ENCODE results near the gene SP8.

The SP8 gene

DNA sequence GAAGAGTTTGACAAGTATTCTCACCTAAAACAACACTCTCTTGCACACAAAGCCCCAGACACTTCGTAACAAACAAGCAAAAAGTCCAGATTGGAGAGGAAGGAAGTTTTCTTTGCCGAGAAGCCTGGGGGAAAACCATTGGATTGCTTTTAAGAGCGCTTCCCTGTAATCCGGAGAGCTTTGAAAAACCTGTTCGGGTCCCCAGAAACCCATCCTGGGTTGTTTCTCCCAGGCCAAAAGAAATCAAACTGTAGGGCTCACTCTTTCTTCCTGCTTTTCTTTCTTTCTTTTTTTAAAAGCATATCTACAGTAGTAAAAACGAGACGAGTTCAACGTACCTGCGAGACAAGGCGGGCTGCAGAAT is 655 bp downstream of the SP8 start:
- TF ChIP-seq Cebpa-rat (IDR thresholded peaks at IDR 0.05): no peak
- Histone ChIP-seq H3K36me3 (no peaks in the 10 kb centered on the region), H3K4me2 (no peak overlapping the region), H3K9ac (no peak overlapping the region), H3K4me1 (no peaks in the 10 kb centered on the region), H3K4me3 (no peak overlapping the region), H3K9me3 (peaks cover 39% of the 10 kb centered on the region), H4K20me1 (peaks cover 65% of the 10 kb centered on the region), H3K27ac (no peak overlapping the region), H3K27me3 (peaks cover 98% of the 10 kb centered on the region)

- Histone ChIP-seq H3K4me3 (no peak overlapping the region), H4K20me1 (peaks cover 63% of the 10 kb centered on the region), H3K4me1 (no peaks in the 10 kb centered on the region), H3K9ac (no peak overlapping the region), H3K27me3 (peaks cover 98% of the 10 kb centered on the region), H3K4me2 (no peak overlapping the region), H3K27ac (no peak overlapping the region), H3K9me3 (peaks cover 39% of the 10 kb centered on the region), H3K36me3 (no peaks in the 10 kb centered on the region)
- no peak for TF ChIP-seq Cebpa-rat (IDR thresholded peaks at IDR 0.05)
These were observed 1.3 kb downstream of the SP8 start for GRCh38 chr7:20785157-20786048.

DNA sequence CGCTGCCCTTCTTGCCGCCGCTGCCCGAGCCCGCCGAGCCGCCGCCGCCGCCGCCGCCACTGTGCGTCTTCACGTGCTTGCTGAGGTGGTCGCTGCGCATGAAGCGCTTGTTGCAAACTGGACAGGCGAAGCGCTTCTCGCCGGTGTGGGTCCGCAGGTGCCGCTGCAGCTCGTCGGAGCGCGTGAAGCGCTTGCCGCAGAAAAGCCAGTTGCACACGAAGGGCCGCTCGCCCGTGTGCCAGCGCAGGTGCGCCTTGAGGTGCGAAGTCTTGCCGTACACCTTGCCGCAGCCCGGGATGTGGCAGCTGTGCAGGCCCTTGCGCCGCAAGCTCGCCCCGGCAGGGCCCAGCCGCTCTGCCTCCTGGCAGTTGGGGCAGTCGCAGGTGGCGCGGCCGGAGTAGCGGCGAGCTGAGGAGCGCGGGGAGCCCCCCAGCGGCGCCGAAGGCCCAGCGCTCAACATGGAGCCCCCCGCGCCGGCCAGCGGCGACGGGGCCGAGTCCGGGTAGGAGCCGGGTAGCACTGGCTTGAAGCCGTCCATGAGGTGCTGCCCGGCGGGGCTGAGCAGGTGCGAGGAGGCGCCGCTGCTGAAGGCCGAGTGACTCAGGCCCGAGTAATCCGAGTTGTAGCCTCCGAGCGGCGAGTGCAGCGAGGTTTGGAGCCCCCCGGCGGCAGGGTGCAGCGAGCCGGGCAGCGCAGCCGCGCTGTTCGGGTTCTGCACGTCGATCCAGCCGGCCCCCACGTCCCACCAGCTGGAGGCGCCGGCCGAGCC is 2.1 kb downstream of the SP8 start:
- no peak overlapping the region for H3K9ac ChIP-seq
- H4K20me1 ChIP-seq: peaks cover 62% of the 10 kb centered on the region
- no peak for TF ChIP-seq Cebpa-rat (IDR thresholded peaks at IDR 0.05)
- no peak overlapping the region for H3K27ac ChIP-seq
- peaks cover 39% of the 10 kb centered on the region for H3K9me3 ChIP-seq
- H3K27me3 ChIP-seq: peaks cover 98% of the 10 kb centered on the region
- H3K4me1 ChIP-seq: no peaks in the 10 kb centered on the region
- no peaks in the 10 kb centered on the region for H3K36me3 ChIP-seq
- H3K4me3 ChIP-seq: no peak overlapping the region
- H3K4me2 ChIP-seq: no peak overlapping the region

DNA sequence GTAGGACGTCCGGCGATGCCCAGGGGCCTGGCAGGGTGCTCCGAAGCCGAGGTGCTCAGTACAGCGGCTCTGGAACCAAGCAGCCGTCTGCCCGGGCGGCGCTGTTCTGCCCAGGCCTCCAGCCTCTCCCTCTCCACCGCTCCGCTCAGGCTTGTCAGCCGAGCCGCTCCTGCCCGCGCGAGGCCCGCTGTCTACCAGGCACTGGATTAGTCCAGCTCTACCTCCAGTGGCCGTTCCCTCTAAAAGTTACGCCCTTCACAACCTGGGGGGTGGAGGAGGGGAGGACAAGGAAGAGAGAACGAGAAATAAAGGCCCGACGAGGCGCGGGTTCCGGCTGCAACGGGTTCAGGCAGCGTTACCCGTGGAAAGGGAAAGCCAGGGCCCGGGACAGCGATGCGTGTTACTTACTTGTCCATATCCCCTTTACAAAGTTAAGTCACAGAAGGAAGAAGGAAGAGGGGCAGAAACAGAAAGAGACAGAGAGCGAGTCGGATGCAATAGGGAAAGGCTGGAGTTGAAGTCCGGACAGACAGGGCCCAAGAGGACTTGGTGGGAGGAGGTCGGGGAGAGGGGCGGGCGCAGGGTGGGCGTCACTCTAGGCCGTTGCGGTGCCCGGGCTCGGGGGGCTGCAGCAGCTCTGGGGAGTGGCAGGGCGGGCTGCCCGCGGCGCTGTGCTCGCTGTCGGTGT is 2.8 kb downstream of the SP8 start:
- no peak overlapping the region for H3K4me2 ChIP-seq
- H3K9me3 ChIP-seq: peaks cover 41% of the 10 kb centered on the region
- H4K20me1 ChIP-seq: peaks cover 62% of the 10 kb centered on the region; the same call in 1 of the 2 replicates
- H3K27me3 ChIP-seq: peaks cover 98% of the 10 kb centered on the region
- H3K36me3 ChIP-seq: no peaks in the 10 kb centered on the region
- H3K27ac ChIP-seq: no peak overlapping the region
- no peak for TF ChIP-seq Cebpa-rat (IDR thresholded peaks at IDR 0.05)
- no peaks in the 10 kb centered on the region for H3K4me1 ChIP-seq
- H3K9ac ChIP-seq: no peak overlapping the region
- H3K4me3 ChIP-seq: no peak overlapping the region

GRCh38 chr7:20783125-20783699 is 3.5 kb downstream of the SP8 start:
- peaks cover 60% of the 10 kb centered on the region; the same call in 1 of the 2 replicates for H4K20me1 ChIP-seq
- H3K27ac ChIP-seq: no peak overlapping the region
- H3K27me3 ChIP-seq: peaks cover 98% of the 10 kb centered on the region
- no peak for TF ChIP-seq Cebpa-rat (IDR thresholded peaks at IDR 0.05)
- H3K4me1 ChIP-seq: no peaks in the 10 kb centered on the region
- H3K4me3 ChIP-seq: no peak overlapping the region
- H3K36me3 ChIP-seq: no peaks in the 10 kb centered on the region
- H3K4me2 ChIP-seq: no peak overlapping the region
- peaks cover 47% of the 10 kb centered on the region for H3K9me3 ChIP-seq
- no peak overlapping the region for H3K9ac ChIP-seq

- H3K36me3 ChIP-seq: no peaks in the 10 kb centered on the region
- no peak overlapping the region for H3K9ac ChIP-seq
- no peak overlapping the region for H3K4me2 ChIP-seq
- H4K20me1 ChIP-seq: peaks cover 61% of the 10 kb centered on the region; the same call in 1 of the 2 replicates
- H3K27ac ChIP-seq: no peak overlapping the region
- TF ChIP-seq Cebpa-rat (IDR thresholded peaks at IDR 0.05): no peak
- peaks cover 96% of the 10 kb centered on the region for H3K27me3 ChIP-seq
- H3K4me1 ChIP-seq: no peaks in the 10 kb centered on the region
- peaks cover 37% of the 10 kb centered on the region for H3K9me3 ChIP-seq
- H3K4me3 ChIP-seq: no peak overlapping the region
These were observed 7.6 kb downstream of the SP8 start for GRCh38 chr7:20779041-20779440.

- H3K9ac ChIP-seq: no peak overlapping the region
These were observed 8.5 kb downstream of the SP8 start for GRCh38 chr7:20778063-20778721.

GRCh38 chr7:20777377-20778062 is 9.2 kb downstream of the SP8 start:
- no peak for TF ChIP-seq Cebpa-rat (IDR thresholded peaks at IDR 0.05)
- no peak overlapping the region for H3K4me2 ChIP-seq
- peaks cover 52% of the 10 kb centered on the region; the same call in 1 of the 2 replicates for H4K20me1 ChIP-seq
- H3K4me3 ChIP-seq: peak overlapping the region; percentile 14; the same call in 1 of the 2 replicates
- H3K27ac ChIP-seq: no peak overlapping the region
- no peak overlapping the region for H3K9ac ChIP-seq
- no peaks in the 10 kb centered on the region for H3K4me1 ChIP-seq
- H3K36me3 ChIP-seq: no peaks in the 10 kb centered on the region
- H3K9me3 ChIP-seq: peaks cover 32% of the 10 kb centered on the region
- peaks cover 81% of the 10 kb centered on the region for H3K27me3 ChIP-seq

More at GRCh38 chr7:20778063-20778721, 8.5 kb downstream of the SP8 start:
- H3K4me2 ChIP-seq: no peak overlapping the region
- no peaks in the 10 kb centered on the region for H3K36me3 ChIP-seq
- no peak overlapping the region for H3K27ac ChIP-seq
- H3K4me1 ChIP-seq: no peaks in the 10 kb centered on the region
- no peak for TF ChIP-seq Cebpa-rat (IDR thresholded peaks at IDR 0.05)
- peaks cover 56% of the 10 kb centered on the region; the same call in 1 of the 2 replicates for H4K20me1 ChIP-seq
- peaks cover 32% of the 10 kb centered on the region for H3K9me3 ChIP-seq
- peak overlapping the region; percentile 14; the same call in 1 of the 2 replicates for H3K4me3 ChIP-seq
- peaks cover 88% of the 10 kb centered on the region for H3K27me3 ChIP-seq

Measured in BLaER1 (cell line).